ENCODE data around the gene PSG1.
"Not testable (repeated sequence)": the region's sequence is repeated elsewhere in the genome, so short reads cannot be mapped to it uniquely, and the experiment has no call there.

Gene PSG1

GRCh38 chr19:42919070-42919756 is 39.7 kb upstream of the PSG1 start:
- not testable (repeated sequence) for H3K56ac ChIP-seq (ENCODE audit: low read length); H2BK5ac ChIP-seq (ENCODE audit: low read length); H3K27me3 ChIP-seq (ENCODE audit: insufficient read depth, low read length, poor library complexity); H2AK5ac ChIP-seq (ENCODE audit: low read length); DNase-seq; H3K23ac ChIP-seq (ENCODE audit: low read length); H3K27ac ChIP-seq (ENCODE audit: low read depth, low read length); H2BK120ac ChIP-seq (ENCODE audit: low read depth, low read length); H3K4me1 ChIP-seq (ENCODE audit: control insufficient read depth, low read depth, low read length); H3K79me1 ChIP-seq (ENCODE audit: low read length); H3K36me3 ChIP-seq (ENCODE audit: control insufficient read depth, insufficient read depth, low read length); H3K4me3 ChIP-seq (ENCODE audit: low read length); H4K5ac ChIP-seq (ENCODE audit: low read length); H4K8ac ChIP-seq (ENCODE audit: low read depth, low read length); H3K18ac ChIP-seq (ENCODE audit: low read length); H3K4ac ChIP-seq (ENCODE audit: low read depth, low read length); H3K79me2 ChIP-seq (ENCODE audit: control insufficient read depth, insufficient read depth, low read length); H2BK15ac ChIP-seq (replicated peaks; ENCODE audit: low read depth); H3K9ac ChIP-seq (ENCODE audit: low read length); H3K4me2 ChIP-seq (ENCODE audit: low read length)
- no CpG with 5 or more reads among the region's 26 CpGs for WGBS (ENCODE audit: extremely low coverage, insufficient coverage, low lambda C conversion rate)

GRCh38 chr19:42918377-42919069 is 39.0 kb upstream of the PSG1 start:
- not testable (repeated sequence) for H2AK5ac ChIP-seq (ENCODE audit: low read length); DNase-seq; H3K56ac ChIP-seq (ENCODE audit: low read length); H2BK5ac ChIP-seq (ENCODE audit: low read length); H3K4ac ChIP-seq (ENCODE audit: low read depth, low read length); H3K18ac ChIP-seq (ENCODE audit: low read length); H3K79me1 ChIP-seq (ENCODE audit: low read length); H4K8ac ChIP-seq (ENCODE audit: low read depth, low read length); H3K9ac ChIP-seq (ENCODE audit: low read length); H2BK120ac ChIP-seq (ENCODE audit: low read depth, low read length); H3K4me1 ChIP-seq (ENCODE audit: control insufficient read depth, low read depth, low read length); H2BK15ac ChIP-seq (replicated peaks; ENCODE audit: low read depth); H3K23ac ChIP-seq (ENCODE audit: low read length); H4K5ac ChIP-seq (ENCODE audit: low read length); H3K79me2 ChIP-seq (ENCODE audit: control insufficient read depth, insufficient read depth, low read length); H3K36me3 ChIP-seq (ENCODE audit: control insufficient read depth, insufficient read depth, low read length); H3K27ac ChIP-seq (ENCODE audit: low read depth, low read length); H3K27me3 ChIP-seq (ENCODE audit: insufficient read depth, low read length, poor library complexity); H3K4me2 ChIP-seq (ENCODE audit: low read length); H3K4me3 ChIP-seq (ENCODE audit: low read length)
- WGBS (ENCODE audit: extremely low coverage, insufficient coverage, low lambda C conversion rate) = no CpG with 5 or more reads among the region's 15 CpGs

- H2BK5ac ChIP-seq (ENCODE audit: low read length); H3K79me1 ChIP-seq (ENCODE audit: low read length); H3K4me3 ChIP-seq (ENCODE audit: low read length); H3K18ac ChIP-seq (ENCODE audit: low read length); H2AK5ac ChIP-seq (ENCODE audit: low read length); H4K5ac ChIP-seq (ENCODE audit: low read length); H3K4ac ChIP-seq (ENCODE audit: low read depth, low read length); H3K36me3 ChIP-seq (ENCODE audit: control insufficient read depth, insufficient read depth, low read length); H3K79me2 ChIP-seq (ENCODE audit: control insufficient read depth, insufficient read depth, low read length); H3K56ac ChIP-seq (ENCODE audit: low read length); H4K8ac ChIP-seq (ENCODE audit: low read depth, low read length); H3K4me2 ChIP-seq (ENCODE audit: low read length); H3K23ac ChIP-seq (ENCODE audit: low read length); H2BK120ac ChIP-seq (ENCODE audit: low read depth, low read length); H3K27ac ChIP-seq (ENCODE audit: low read depth, low read length); DNase-seq; H3K27me3 ChIP-seq (ENCODE audit: insufficient read depth, low read length, poor library complexity); H3K9ac ChIP-seq (ENCODE audit: low read length); H2BK15ac ChIP-seq (replicated peaks; ENCODE audit: low read depth); H3K4me1 ChIP-seq (ENCODE audit: control insufficient read depth, low read depth, low read length): not testable (repeated sequence)
- WGBS (ENCODE audit: extremely low coverage, insufficient coverage, low lambda C conversion rate) = no CpG with 5 or more reads among the region's 1 CpG
These were observed 38.1 kb upstream of the PSG1 start, which contains the start of gene PSG6 for GRCh38 chr19:42917634-42918033. Gene PSG6, minus strand, starts transcription at chr19:42917894. Its CDS starts 102 bp downstream, at chr19:42917792.

- no CpG with 5 or more reads among the region's 1 CpG for WGBS (ENCODE audit: extremely low coverage, insufficient coverage, low lambda C conversion rate)
- H4K8ac ChIP-seq (ENCODE audit: low read depth, low read length) = not testable (repeated sequence)
These were observed 37.4 kb upstream of the PSG1 start for GRCh38 chr19:42916931-42917330.

GRCh38 chr19:42913516-42913915 is 34.0 kb upstream of the PSG1 start:
- not testable (repeated sequence) for H3K9ac ChIP-seq (ENCODE audit: low read length)

More at GRCh38 chr19:42916931-42917330, 37.4 kb upstream of the PSG1 start:
- not testable (repeated sequence) for H4K5ac ChIP-seq (ENCODE audit: low read length); H2AK5ac ChIP-seq (ENCODE audit: low read length); H3K23ac ChIP-seq (ENCODE audit: low read length); H3K4me2 ChIP-seq (ENCODE audit: low read length); H2BK15ac ChIP-seq (replicated peaks; ENCODE audit: low read depth); H3K4me1 ChIP-seq (ENCODE audit: control insufficient read depth, low read depth, low read length); H3K18ac ChIP-seq (ENCODE audit: low read length); H3K36me3 ChIP-seq (ENCODE audit: control insufficient read depth, insufficient read depth, low read length); H3K9ac ChIP-seq (ENCODE audit: low read length); H3K79me2 ChIP-seq (ENCODE audit: control insufficient read depth, insufficient read depth, low read length); H3K79me1 ChIP-seq (ENCODE audit: low read length); H3K4ac ChIP-seq (ENCODE audit: low read depth, low read length); DNase-seq; H3K27me3 ChIP-seq (ENCODE audit: insufficient read depth, low read length, poor library complexity); H2BK120ac ChIP-seq (ENCODE audit: low read depth, low read length); H2BK5ac ChIP-seq (ENCODE audit: low read length); H3K27ac ChIP-seq (ENCODE audit: low read depth, low read length); H3K4me3 ChIP-seq (ENCODE audit: low read length); H3K56ac ChIP-seq (ENCODE audit: low read length)

More at GRCh38 chr19:42913516-42913915, 34.0 kb upstream of the PSG1 start:
- not testable (repeated sequence) for H3K56ac ChIP-seq (ENCODE audit: low read length); H3K36me3 ChIP-seq (ENCODE audit: control insufficient read depth, insufficient read depth, low read length); H2BK5ac ChIP-seq (ENCODE audit: low read length); H3K79me2 ChIP-seq (ENCODE audit: control insufficient read depth, insufficient read depth, low read length); H3K4me2 ChIP-seq (ENCODE audit: low read length); H2BK120ac ChIP-seq (ENCODE audit: low read depth, low read length); H3K18ac ChIP-seq (ENCODE audit: low read length); H3K23ac ChIP-seq (ENCODE audit: low read length); DNase-seq; H3K4me3 ChIP-seq (ENCODE audit: low read length); H2BK15ac ChIP-seq (replicated peaks; ENCODE audit: low read depth); H3K79me1 ChIP-seq (ENCODE audit: low read length); H3K4ac ChIP-seq (ENCODE audit: low read depth, low read length); H3K27me3 ChIP-seq (ENCODE audit: insufficient read depth, low read length, poor library complexity); H4K8ac ChIP-seq (ENCODE audit: low read depth, low read length); H2AK5ac ChIP-seq (ENCODE audit: low read length); H4K5ac ChIP-seq (ENCODE audit: low read length); H3K27ac ChIP-seq (ENCODE audit: low read depth, low read length); H3K4me1 ChIP-seq (ENCODE audit: control insufficient read depth, low read depth, low read length)
- no CpG with 5 or more reads among the region's 5 CpGs for WGBS (ENCODE audit: extremely low coverage, insufficient coverage, low lambda C conversion rate)

All from mesendoderm (in vitro differentiated cells).